GM21390 (cell line): Measurements from ENCODE around the gene NKD2.
"Not testable (repeated sequence)": the region's sequence is repeated elsewhere in the genome, so short reads cannot be mapped to it uniquely, and the experiment has no call there.

Experiments
- ATAC-seq: cut with Tn5 transposase; IDR thresholded peaks from one replicate; pipeline ENCODE4 v1.9.1; 2021; ENCODE audit not compliant: unreplicated experiment

NKD2 gene

GRCh38 chr5:1012313-1012841 lies 3.8 kb downstream of the NKD2 start:
- ATAC-seq: no peak

- ATAC-seq: no peak
These were observed 4.3 kb downstream of the NKD2 start for GRCh38 chr5:1012900-1013237.

- ATAC-seq: no peak
These were observed 4.8 kb downstream of the NKD2 start for GRCh38 chr5:1013238-1013947.

- ATAC-seq: no peak
These were observed 5.3 kb downstream of the NKD2 start for GRCh38 chr5:1013948-1014301.

GRCh38 chr5:1014346-1014745 lies 5.7 kb downstream of the NKD2 start:
- no peak for ATAC-seq

GRCh38 chr5:1014781-1015221 lies 6.2 kb downstream of the NKD2 start:
- ATAC-seq: no peak

GRCh38 chr5:1015507-1015906 lies 6.9 kb downstream of the NKD2 start:
- no peak for ATAC-seq

- ATAC-seq: no peak
These were observed 7.4 kb downstream of the NKD2 start for GRCh38 chr5:1016036-1016435.

- ATAC-seq: no peak
These were observed 7.9 kb downstream of the NKD2 start for GRCh38 chr5:1016476-1016875.

GRCh38 chr5:1017056-1017455 lies 8.5 kb downstream of the NKD2 start:
- no peak for ATAC-seq

- no peak for ATAC-seq
These were observed 9.3 kb downstream of the NKD2 start for GRCh38 chr5:1017691-1018455.

GRCh38 chr5:1018596-1018995 lies 10.0 kb downstream of the NKD2 start:
- ATAC-seq: no peak

- ATAC-seq: no peak
These were observed 10.7 kb downstream of the NKD2 start for GRCh38 chr5:1019001-1019905.

- no peak for ATAC-seq
These were observed 11.9 kb downstream of the NKD2 start for GRCh38 chr5:1020452-1020961.

GRCh38 chr5:1021136-1021968 lies 12.8 kb downstream of the NKD2 start:
- ATAC-seq: no peak

GRCh38 chr5:1021969-1022336 lies 13.4 kb downstream of the NKD2 start:
- ATAC-seq: not testable (repeated sequence)

- no peak for ATAC-seq
These were observed 18.4 kb downstream of the NKD2 start for GRCh38 chr5:1026700-1027621.

GRCh38 chr5:1027631-1028441 lies 19.2 kb downstream of the NKD2 start:
- ATAC-seq: no peak
